Peyer's patch (tissue), 4 donors: ENCODE measurements around the gene NFE2L1. TPM values are rescaled to one million over a fixed set of nuclear protein-coding genes. Genes with fewer than 3 reads are reported as not detected.
A peak's percentile ranks its signal among the peaks of the same experiment; 100 is the strongest.
"Not testable (repeated sequence)": the region's sequence is repeated elsewhere in the genome, so short reads cannot be mapped to it uniquely, and the experiment has no call there.

Source experiments
- DNase-seq, 3 donors: peaks; one replicate each; pipeline ENCODE4 v3.0.0-alpha.2; 2017 to 2019
- H3K27ac ChIP-seq, 4 donors: fragments of 200-600 bp; sonication (generic); one replicate each; pipeline ENCODE4 v1.5.1; 2016 to 2019
- H3K27me3 ChIP-seq, 2 donors: fragments of 200-600 bp; sonication (generic); one replicate each; pipeline ENCODE4 v1.5.1; 2019
- H3K36me3 ChIP-seq, 3 donors: fragments of 200-600 bp; sonication (generic); one replicate each; pipeline ENCODE4 v1.5.1; 2016 to 2019
- H3K4me1 ChIP-seq, 4 donors: fragments of 200-600 bp; sonication (generic); one replicate each; pipeline ENCODE4 v1.5.1; 2016 to 2019
- H3K4me3 ChIP-seq, 4 donors: fragments of 200-600 bp; sonication (generic); 1 replicate in 3 of 4; 2 replicates in 1 of 4; pipeline ENCODE4 v1.5.1; 2016 to 2019; ENCODE audit warnings: mild to moderate bottlenecking in 1 of 4
- H3K9me3 ChIP-seq, 4 donors: fragments of 200-600 bp; sonication (generic); one replicate each; pipeline ENCODE4 v1.5.1; 2016 to 2019; ENCODE audit warnings: mild to moderate bottlenecking in 1 of 4
- CTCF ChIP-seq, 6 experiments: fragments of 450-650 bp in 4 of 6; fragments of 200-600 bp in 2 of 6; sonication (generic) in 1 of 6; IDR thresholded peaks; one replicate each; pipeline ENCODE4 v1.5.1; 2017 to 2019; ENCODE audit warnings: antibody characterized with exemption in 6 of 6, mild to moderate bottlenecking in 3 of 6, moderate library complexity in 1 of 6
- POLR2A ChIP-seq, 2 donors: fragments of 450-650 bp; IDR thresholded peaks; one replicate each; pipeline ENCODE4 v1.5.1; 2017; ENCODE audit warnings: antibody characterized with exemption in 2 of 2, mild to moderate bottlenecking in 2 of 2, moderate library complexity in 2 of 2
- total RNA-seq, 4 donors: library from RNA; depleted of rRNA; stranded (reverse); fragments of >200 nt; gene quantifications; one replicate each; pipeline ENCODE4 v1.1.0, GENCODE V29; 2016

Gene NFE2L1
- total RNA-seq, 4 donors from 2014 or later, result 89.1 to 228 (median 217) TPM

DNA sequence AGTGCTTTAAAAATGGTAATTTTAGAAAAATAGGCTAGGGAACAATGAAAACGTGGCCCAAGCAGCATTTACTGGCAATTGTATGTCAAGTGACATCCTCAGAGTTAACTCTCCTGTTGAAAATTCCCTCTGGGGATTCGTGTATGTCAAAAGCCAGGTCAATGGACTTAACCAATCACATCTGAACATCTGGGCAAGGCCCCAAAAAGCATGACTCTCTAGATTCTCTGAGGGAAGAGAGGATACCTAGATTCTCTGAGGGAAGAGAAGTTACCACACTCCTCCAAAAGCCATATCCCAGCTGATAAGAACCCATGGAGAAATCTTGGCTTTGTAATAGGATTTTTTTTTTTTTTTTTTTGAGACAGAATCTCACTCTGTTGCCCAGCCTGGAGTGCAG lies 23.5 kb downstream of the NFE2L1 start:
- Histone ChIP-seq H3K4me1 (no peaks in the 10 kb centered on the region), H3K27me3 (no peaks in the 10 kb centered on the region), H3K4me3 (no peak overlapping the region), H3K9me3 (no peaks in the 10 kb centered on the region), H3K27ac (no peak overlapping the region), H3K36me3 (peaks cover 0 to 70% (median 0%) of the 10 kb centered on the region in 3 donors)
- DNase-seq, result no peak
- TF ChIP-seq CTCF (IDR thresholded peaks at IDR 0.05) (no peak), POLR2A (IDR thresholded peaks at IDR 0.05) (no peak)

GRCh38 chr17:48072811-48073210 lies 24.7 kb downstream of the NFE2L1 start:
- peaks cover 0 to 63% (median 0%) of the 10 kb centered on the region in 3 donors for H3K36me3 ChIP-seq
- DNase-seq, H3K27me3 ChIP-seq, H3K4me3 ChIP-seq, H3K4me1 ChIP-seq, H3K9me3 ChIP-seq, H3K27ac ChIP-seq: not testable (repeated sequence)

DNA sequence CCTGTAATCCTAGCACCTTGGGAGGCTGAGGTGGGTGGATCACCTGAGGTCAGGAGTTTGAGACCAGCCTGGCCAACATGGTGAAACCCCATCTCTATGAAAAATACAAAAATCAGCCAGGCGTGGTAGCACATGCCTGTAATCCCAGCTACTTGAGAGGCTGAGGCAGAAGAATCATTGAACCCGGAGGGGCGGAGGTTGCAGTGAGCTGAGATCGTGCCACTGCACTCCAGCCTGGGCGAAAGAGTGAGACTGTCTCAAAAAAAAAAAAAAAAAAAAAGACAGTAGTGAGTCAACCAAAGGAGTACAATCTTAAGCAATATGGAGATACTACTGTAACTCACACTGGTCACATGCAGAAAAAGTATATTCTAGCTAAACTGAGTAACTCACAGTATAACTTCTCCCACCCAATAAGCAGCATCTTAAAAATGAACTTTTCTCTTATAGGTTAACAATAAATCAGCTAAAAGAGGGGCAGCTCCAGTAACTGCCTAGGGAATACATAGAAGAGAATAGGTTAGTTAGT lies 25.5 kb downstream of the NFE2L1 start:
- H3K9me3 ChIP-seq, DNase-seq, H3K27me3 ChIP-seq, H3K4me3 ChIP-seq, H3K27ac ChIP-seq, H3K4me1 ChIP-seq: not testable (repeated sequence)
- H3K36me3 ChIP-seq, result peaks cover 0 to 55% (median 0%) of the 10 kb centered on the region in 3 donors

DNA sequence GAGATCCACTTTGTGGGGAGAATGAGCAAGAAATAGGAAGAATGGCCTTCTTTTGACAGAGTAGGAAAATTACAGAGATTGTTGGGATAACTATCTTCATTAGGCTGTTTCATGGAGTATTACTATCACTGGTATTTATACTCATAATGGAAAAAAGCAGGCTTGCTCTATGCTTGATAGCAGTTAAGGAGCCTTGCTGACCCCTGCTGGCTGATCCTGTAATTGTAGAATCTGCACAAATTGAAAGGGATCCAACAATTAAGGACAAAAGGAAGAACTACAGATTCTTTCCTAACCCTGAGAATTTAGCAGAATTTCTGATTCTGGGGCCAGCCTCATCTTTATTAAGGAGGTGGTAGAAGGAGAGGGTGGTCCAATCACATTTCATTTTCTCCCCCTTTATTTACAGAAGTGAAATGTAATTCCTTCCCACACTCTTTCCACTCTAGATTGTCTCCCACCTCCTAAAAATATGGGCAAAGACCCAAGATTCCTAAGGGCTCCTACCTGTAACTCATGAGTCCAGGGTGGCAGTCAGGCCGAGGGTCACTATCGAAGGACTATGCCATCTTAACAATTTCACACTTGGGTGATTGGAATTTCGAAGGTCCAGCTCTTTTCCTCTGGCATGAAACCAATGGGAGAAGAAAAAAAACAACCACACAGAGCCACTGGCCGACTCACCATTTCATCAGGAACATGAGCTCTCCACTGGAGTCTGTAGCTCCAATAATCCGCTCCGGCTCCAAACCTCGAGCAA lies 26.3 kb downstream of the NFE2L1 start:
- no peak overlapping the region for H3K27ac ChIP-seq
- H3K4me3 ChIP-seq, result no peak overlapping the region
- peaks cover 0 to 52% (median 0%) of the 10 kb centered on the region in 3 donors for H3K36me3 ChIP-seq
- H3K27me3 ChIP-seq, result no peaks in the 10 kb centered on the region
- no peaks in the 10 kb centered on the region for H3K4me1 ChIP-seq
- TF ChIP-seq POLR2A (IDR thresholded peaks at IDR 0.05) (no peak), CTCF (IDR thresholded peaks at IDR 0.05) (peak; percentile 35 to 98 (median 94))
- peak in 2 of 3 donors; percentile 79 to 94 for DNase-seq
- no peaks in the 10 kb centered on the region for H3K9me3 ChIP-seq

GRCh38 chr17:48077152-48077551 lies 29.0 kb downstream of the NFE2L1 start:
- not testable (repeated sequence) for H3K9me3 ChIP-seq, H3K27me3 ChIP-seq, H3K4me1 ChIP-seq, H3K4me3 ChIP-seq, H3K27ac ChIP-seq
- H3K36me3 ChIP-seq, result peaks cover 0 to 44% (median 0%) of the 10 kb centered on the region in 3 donors
- peak in 1 of 3 donors; percentile 38 for DNase-seq

DNA sequence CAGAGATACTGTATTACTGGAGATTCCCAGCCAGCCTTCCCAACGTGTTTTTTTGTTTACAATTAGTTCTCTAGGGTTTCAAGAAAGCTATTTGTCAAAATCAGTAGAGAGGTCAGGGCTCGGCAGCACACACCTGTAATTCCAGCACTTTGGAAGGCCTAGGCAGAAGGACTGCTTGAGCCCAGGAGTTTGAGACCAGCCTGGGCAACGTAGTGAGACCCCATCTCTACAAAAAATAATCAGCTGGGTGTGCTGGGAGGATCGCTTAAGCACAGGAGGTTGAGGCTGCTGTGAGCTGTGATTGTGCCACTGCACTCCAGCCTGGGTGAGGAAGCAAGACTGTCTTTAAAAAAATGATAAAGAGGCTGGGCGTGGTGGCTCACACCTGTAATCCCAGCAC lies 33.7 kb downstream of the NFE2L1 start:
- peaks cover 0 to 14% (median 0%) of the 10 kb centered on the region in 4 donors for H3K4me1 ChIP-seq
- H3K9me3 ChIP-seq, result no peaks in the 10 kb centered on the region
- no peaks in the 10 kb centered on the region for H3K27me3 ChIP-seq
- DNase-seq, result no peak
- peaks cover 0 to under 1% (median 0%) of the 10 kb centered on the region in 3 donors for H3K36me3 ChIP-seq
- no peak overlapping the region for H3K27ac ChIP-seq
- TF ChIP-seq POLR2A (IDR thresholded peaks at IDR 0.05) (no peak), CTCF (IDR thresholded peaks at IDR 0.05) (no peak)
- H3K4me3 ChIP-seq, result no peak overlapping the region

GRCh38 chr17:48084932-48085331 lies 36.8 kb downstream of the NFE2L1 start:
- Histone ChIP-seq H3K4me3 (no peak overlapping the region), H3K36me3 (no peaks in the 10 kb centered on the region), H3K27me3 (no peaks in the 10 kb centered on the region), H3K27ac (no peak overlapping the region), H3K9me3 (no peaks in the 10 kb centered on the region), H3K4me1 (peaks cover 0 to 14% (median 0%) of the 10 kb centered on the region in 4 donors)
- DNase-seq, result no peak
- no peak for TF ChIP-seq CTCF (IDR thresholded peaks at IDR 0.05)
- TF ChIP-seq POLR2A (IDR thresholded peaks at IDR 0.05), result no peak
